ENCODE data around the gene SOCS3.

SOCS3 gene

GRCh38 chr17:78369791-78370381, 10.0 kb upstream of the SOCS3 start:
- Histone ChIP-seq H3K4me1 (ENCODE audit: control insufficient read depth, insufficient read depth, low read length, poor library complexity, severe bottlenecking) (no peaks in the 10 kb centered on the region), H3K27ac (ENCODE audit: insufficient read depth, low read length, poor library complexity, severe bottlenecking) (no peak overlapping the region), H3K4me3 (ENCODE audit: insufficient read depth, low read depth, low read length, poor library complexity, severe bottlenecking) (no peak overlapping the region), H3K9me3 (ENCODE audit: control insufficient read depth, low read length) (no peaks in the 10 kb centered on the region), H3K27me3 (replicated peaks; ENCODE audit: control insufficient read depth, insufficient read depth, low read length, poor library complexity, severe bottlenecking) (no peaks in the 10 kb centered on the region), H3K36me3 (ENCODE audit: control insufficient read depth, insufficient read depth, low read length) (no peaks in the 10 kb centered on the region)
- no peak for DNase-seq

GRCh38 chr17:78368854-78369495, 9.1 kb upstream of the SOCS3 start:
- H3K9me3 ChIP-seq (ENCODE audit: control insufficient read depth, low read length): no peaks in the 10 kb centered on the region
- H3K4me3 ChIP-seq (ENCODE audit: insufficient read depth, low read depth, low read length, poor library complexity, severe bottlenecking): no peak overlapping the region
- H3K27ac ChIP-seq (ENCODE audit: insufficient read depth, low read length, poor library complexity, severe bottlenecking): no peak overlapping the region
- no peaks in the 10 kb centered on the region for H3K36me3 ChIP-seq (ENCODE audit: control insufficient read depth, insufficient read depth, low read length)
- H3K4me1 ChIP-seq (ENCODE audit: control insufficient read depth, insufficient read depth, low read length, poor library complexity, severe bottlenecking): no peaks in the 10 kb centered on the region
- no peak for DNase-seq
- H3K27me3 ChIP-seq (replicated peaks; ENCODE audit: control insufficient read depth, insufficient read depth, low read length, poor library complexity, severe bottlenecking): no peaks in the 10 kb centered on the region

DNA sequence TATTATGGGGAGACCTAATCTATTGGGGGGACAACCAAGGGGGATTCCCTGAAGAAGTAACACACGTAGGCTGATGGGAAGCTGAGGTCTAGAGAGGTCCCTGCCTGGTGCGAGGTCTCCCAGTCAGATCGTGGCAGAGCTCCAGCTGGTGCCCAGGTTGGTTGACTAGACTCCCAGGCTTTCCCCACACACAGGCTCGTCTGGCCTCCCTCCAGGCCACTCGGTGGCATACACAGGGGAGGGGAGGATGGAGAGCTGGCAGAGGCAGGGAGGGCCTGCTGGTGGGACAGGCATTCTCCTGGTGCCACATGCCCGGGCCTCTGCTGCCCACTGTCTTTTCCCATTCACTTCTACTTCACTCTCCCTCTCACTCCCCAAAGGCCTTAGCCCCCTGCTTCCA, 8.5 kb upstream of the SOCS3 start:
- H3K9me3 ChIP-seq (ENCODE audit: control insufficient read depth, low read length): no peaks in the 10 kb centered on the region

GRCh38 chr17:78367193-78367592, 7.3 kb upstream of the SOCS3 start:
- no peak overlapping the region for H3K27ac ChIP-seq (ENCODE audit: insufficient read depth, low read length, poor library complexity, severe bottlenecking)
- no peak overlapping the region for H3K4me3 ChIP-seq (ENCODE audit: insufficient read depth, low read depth, low read length, poor library complexity, severe bottlenecking)
- no peak for DNase-seq
- no peaks in the 10 kb centered on the region for H3K9me3 ChIP-seq (ENCODE audit: control insufficient read depth, low read length)
- no peaks in the 10 kb centered on the region for H3K4me1 ChIP-seq (ENCODE audit: control insufficient read depth, insufficient read depth, low read length, poor library complexity, severe bottlenecking)
- H3K36me3 ChIP-seq (ENCODE audit: control insufficient read depth, insufficient read depth, low read length): no peaks in the 10 kb centered on the region
- H3K27me3 ChIP-seq (replicated peaks; ENCODE audit: control insufficient read depth, insufficient read depth, low read length, poor library complexity, severe bottlenecking): no peaks in the 10 kb centered on the region

More for the DNA sequence above, 8.5 kb upstream of the SOCS3 start:
- Histone ChIP-seq H3K27ac (ENCODE audit: insufficient read depth, low read length, poor library complexity, severe bottlenecking) (no peak overlapping the region), H3K4me3 (ENCODE audit: insufficient read depth, low read depth, low read length, poor library complexity, severe bottlenecking) (no peak overlapping the region), H3K36me3 (ENCODE audit: control insufficient read depth, insufficient read depth, low read length) (no peaks in the 10 kb centered on the region), H3K4me1 (ENCODE audit: control insufficient read depth, insufficient read depth, low read length, poor library complexity, severe bottlenecking) (no peaks in the 10 kb centered on the region), H3K27me3 (replicated peaks; ENCODE audit: control insufficient read depth, insufficient read depth, low read length, poor library complexity, severe bottlenecking) (no peaks in the 10 kb centered on the region)
- DNase-seq: no peak

DNA sequence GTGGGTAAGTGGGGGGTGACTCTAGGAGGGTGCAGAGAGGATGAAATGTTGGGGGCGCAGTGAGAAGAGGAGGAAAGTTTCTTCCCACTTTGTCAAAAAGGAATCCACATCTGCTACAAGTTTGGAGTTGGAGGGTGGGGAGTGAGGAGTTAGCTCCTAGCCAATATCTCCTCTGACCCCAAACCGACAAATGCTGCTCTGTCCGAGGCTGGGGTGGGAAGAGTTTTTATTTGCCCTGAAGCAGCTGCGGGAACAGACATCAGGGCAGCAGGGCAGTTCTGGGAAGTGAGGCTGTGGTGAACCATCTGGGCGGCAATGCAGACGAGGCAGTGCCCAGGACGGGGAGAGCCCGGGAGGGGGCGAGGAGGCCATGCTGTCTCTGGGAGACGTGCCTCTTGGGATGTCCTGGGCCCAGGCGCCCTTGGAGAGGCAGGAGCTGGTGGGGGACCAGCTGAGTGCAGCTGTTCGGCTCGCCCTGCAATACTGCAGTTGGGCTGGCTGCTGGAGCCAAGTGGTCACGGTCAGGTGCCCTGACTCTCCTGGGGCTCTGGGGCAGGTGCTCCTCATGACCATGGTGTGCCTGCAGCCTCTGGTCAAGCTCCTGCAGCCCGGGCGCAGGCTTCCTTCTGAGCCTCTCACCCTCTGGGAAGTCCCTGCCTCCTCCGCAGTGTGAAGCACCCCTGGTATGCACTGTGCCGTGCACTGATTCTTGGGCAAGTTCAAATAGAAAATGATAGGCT, 6.4 kb upstream of the SOCS3 start:
- H3K4me1 ChIP-seq (ENCODE audit: control insufficient read depth, insufficient read depth, low read length, poor library complexity, severe bottlenecking): no peaks in the 10 kb centered on the region
- H3K4me3 ChIP-seq (ENCODE audit: insufficient read depth, low read depth, low read length, poor library complexity, severe bottlenecking): no peak overlapping the region
- no peak for DNase-seq
- no peaks in the 10 kb centered on the region for H3K9me3 ChIP-seq (ENCODE audit: control insufficient read depth, low read length)
- H3K27ac ChIP-seq (ENCODE audit: insufficient read depth, low read length, poor library complexity, severe bottlenecking): no peak overlapping the region
- no peaks in the 10 kb centered on the region for H3K36me3 ChIP-seq (ENCODE audit: control insufficient read depth, insufficient read depth, low read length)
- no peaks in the 10 kb centered on the region for H3K27me3 ChIP-seq (replicated peaks; ENCODE audit: control insufficient read depth, insufficient read depth, low read length, poor library complexity, severe bottlenecking)

GRCh38 chr17:78365561-78366108, 5.8 kb upstream of the SOCS3 start:
- H3K4me3 ChIP-seq (ENCODE audit: insufficient read depth, low read depth, low read length, poor library complexity, severe bottlenecking): no peak overlapping the region
- no peak overlapping the region for H3K27ac ChIP-seq (ENCODE audit: insufficient read depth, low read length, poor library complexity, severe bottlenecking)
- no peak for DNase-seq
- H3K4me1 ChIP-seq (ENCODE audit: control insufficient read depth, insufficient read depth, low read length, poor library complexity, severe bottlenecking): peaks cover 5% of the 10 kb centered on the region
- H3K9me3 ChIP-seq (ENCODE audit: control insufficient read depth, low read length): no peaks in the 10 kb centered on the region
- no peaks in the 10 kb centered on the region for H3K36me3 ChIP-seq (ENCODE audit: control insufficient read depth, insufficient read depth, low read length)
- H3K27me3 ChIP-seq (replicated peaks; ENCODE audit: control insufficient read depth, insufficient read depth, low read length, poor library complexity, severe bottlenecking): no peaks in the 10 kb centered on the region

GRCh38 chr17:78364436-78365281, 4.8 kb upstream of the SOCS3 start:
- Histone ChIP-seq H3K36me3 (ENCODE audit: control insufficient read depth, insufficient read depth, low read length) (no peaks in the 10 kb centered on the region), H3K4me3 (ENCODE audit: insufficient read depth, low read depth, low read length, poor library complexity, severe bottlenecking) (no peak overlapping the region), H3K27ac (ENCODE audit: insufficient read depth, low read length, poor library complexity, severe bottlenecking) (no peak overlapping the region), H3K4me1 (ENCODE audit: control insufficient read depth, insufficient read depth, low read length, poor library complexity, severe bottlenecking) (peaks cover 8% of the 10 kb centered on the region), H3K27me3 (replicated peaks; ENCODE audit: control insufficient read depth, insufficient read depth, low read length, poor library complexity, severe bottlenecking) (no peaks in the 10 kb centered on the region), H3K9me3 (ENCODE audit: control insufficient read depth, low read length) (no peaks in the 10 kb centered on the region)
- no peak for DNase-seq

GRCh38 chr17:78362671-78363070, 2.8 kb upstream of the SOCS3 start:
- H3K4me1 ChIP-seq (ENCODE audit: control insufficient read depth, insufficient read depth, low read length, poor library complexity, severe bottlenecking): peaks cover 18% of the 10 kb centered on the region
- no peak overlapping the region for H3K4me3 ChIP-seq (ENCODE audit: insufficient read depth, low read depth, low read length, poor library complexity, severe bottlenecking)
- peaks cover 16% of the 10 kb centered on the region for H3K36me3 ChIP-seq (ENCODE audit: control insufficient read depth, insufficient read depth, low read length)
- H3K27ac ChIP-seq (ENCODE audit: insufficient read depth, low read length, poor library complexity, severe bottlenecking): no peak overlapping the region
- no peaks in the 10 kb centered on the region for H3K9me3 ChIP-seq (ENCODE audit: control insufficient read depth, low read length)
- DNase-seq: no peak
- no peaks in the 10 kb centered on the region for H3K27me3 ChIP-seq (replicated peaks; ENCODE audit: control insufficient read depth, insufficient read depth, low read length, poor library complexity, severe bottlenecking)

DNA sequence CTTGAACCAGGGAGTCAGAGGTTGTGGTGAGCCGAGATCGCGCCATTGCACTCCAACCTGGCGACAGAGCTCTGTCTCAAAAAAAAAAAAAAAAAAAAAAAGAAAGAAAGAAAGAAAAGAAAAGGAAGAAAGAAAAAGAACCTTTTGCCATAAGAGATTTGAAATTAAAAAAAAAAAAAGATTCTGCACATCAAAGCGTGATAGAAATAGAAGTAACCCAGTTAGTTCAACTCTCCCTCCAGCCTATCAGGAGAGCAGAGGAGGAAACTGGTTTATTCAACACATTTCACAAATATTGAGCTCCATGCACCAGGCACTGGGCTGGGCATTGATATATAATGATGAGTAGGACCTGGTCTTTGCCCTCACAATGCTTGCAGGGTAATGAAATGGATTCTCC, 2.4 kb upstream of the SOCS3 start:
- H3K4me1 ChIP-seq (ENCODE audit: control insufficient read depth, insufficient read depth, low read length, poor library complexity, severe bottlenecking): peaks cover 22% of the 10 kb centered on the region
- no peak overlapping the region for H3K4me3 ChIP-seq (ENCODE audit: insufficient read depth, low read depth, low read length, poor library complexity, severe bottlenecking)
- no peak for DNase-seq
- no peak overlapping the region for H3K27ac ChIP-seq (ENCODE audit: insufficient read depth, low read length, poor library complexity, severe bottlenecking)
- H3K9me3 ChIP-seq (ENCODE audit: control insufficient read depth, low read length): no peaks in the 10 kb centered on the region
- H3K27me3 ChIP-seq (replicated peaks; ENCODE audit: control insufficient read depth, insufficient read depth, low read length, poor library complexity, severe bottlenecking): no peaks in the 10 kb centered on the region
- peaks cover 19% of the 10 kb centered on the region for H3K36me3 ChIP-seq (ENCODE audit: control insufficient read depth, insufficient read depth, low read length)

Measured in effector memory CD4-positive, alpha-beta T cell (primary cell).